Activated CD4-positive, alpha-beta T cell treated with anti-CD3 and anti-CD28 coated beads, Interleukin-2, amount 10 ng/mL, durations not matched to agents 7 days and 5 days (primary cell): ENCODE results near the gene PDZD4. TPM values are rescaled to one million over a fixed set of nuclear protein-coding genes. Genes with fewer than 3 reads are reported as not detected.

Source experiments
- CTCF ChIA-PET: fragments of 350-600 bp; sonication (Branson Sonifier 250); formaldehyde crosslinking; loops from one replicate; lab custom pipeline; 2021; ENCODE audit warnings: antibody characterized with exemption; lab: Charles Lee
- POLR2A ChIA-PET: fragments of 350-600 bp; sonication (Branson Sonifier 250); formaldehyde crosslinking; loops from one replicate; lab custom pipeline; 2021; ENCODE audit warnings: antibody characterized with exemption; lab: Charles Lee
- DNase-seq: peaks from one replicate; pipeline ENCODE4 v3.0.0-alpha.2; 2020
- H3K27ac Mint-ChIP-seq: one replicate; pipeline ENCODE4 v1.8.0; 2021; ENCODE audit warnings: mild to moderate bottlenecking, moderate library complexity, mixed read lengths
- H3K27me3 Mint-ChIP-seq: one replicate; pipeline ENCODE4 v1.8.0; 2021; ENCODE audit warnings: mixed read lengths
- H3K36me3 Mint-ChIP-seq: one replicate; pipeline ENCODE4 v1.8.0; 2021; ENCODE audit warnings: low read depth, mixed read lengths
- H3K4me1 Mint-ChIP-seq: one replicate; pipeline ENCODE4 v1.8.0; 2021; ENCODE audit warnings: mixed read lengths
- H3K4me3 Mint-ChIP-seq: one replicate; pipeline ENCODE4 v1.8.0; 2021; ENCODE audit warnings: mild to moderate bottlenecking, moderate library complexity, mixed read lengths
- H3K9me3 Mint-ChIP-seq: one replicate; pipeline ENCODE4 v1.8.0; 2021; ENCODE audit warnings: mixed read lengths
- total RNA-seq, 2 experiments: library from RNA; stranded (reverse); gene quantifications; one replicate each; pipeline ENCODE4 v1.2.3, GENCODE V29; 2021

The PDZD4 gene
- total RNA-seq, 2 experiments from 2014 or later: 0.32 to 0.60 TPM

DNA sequence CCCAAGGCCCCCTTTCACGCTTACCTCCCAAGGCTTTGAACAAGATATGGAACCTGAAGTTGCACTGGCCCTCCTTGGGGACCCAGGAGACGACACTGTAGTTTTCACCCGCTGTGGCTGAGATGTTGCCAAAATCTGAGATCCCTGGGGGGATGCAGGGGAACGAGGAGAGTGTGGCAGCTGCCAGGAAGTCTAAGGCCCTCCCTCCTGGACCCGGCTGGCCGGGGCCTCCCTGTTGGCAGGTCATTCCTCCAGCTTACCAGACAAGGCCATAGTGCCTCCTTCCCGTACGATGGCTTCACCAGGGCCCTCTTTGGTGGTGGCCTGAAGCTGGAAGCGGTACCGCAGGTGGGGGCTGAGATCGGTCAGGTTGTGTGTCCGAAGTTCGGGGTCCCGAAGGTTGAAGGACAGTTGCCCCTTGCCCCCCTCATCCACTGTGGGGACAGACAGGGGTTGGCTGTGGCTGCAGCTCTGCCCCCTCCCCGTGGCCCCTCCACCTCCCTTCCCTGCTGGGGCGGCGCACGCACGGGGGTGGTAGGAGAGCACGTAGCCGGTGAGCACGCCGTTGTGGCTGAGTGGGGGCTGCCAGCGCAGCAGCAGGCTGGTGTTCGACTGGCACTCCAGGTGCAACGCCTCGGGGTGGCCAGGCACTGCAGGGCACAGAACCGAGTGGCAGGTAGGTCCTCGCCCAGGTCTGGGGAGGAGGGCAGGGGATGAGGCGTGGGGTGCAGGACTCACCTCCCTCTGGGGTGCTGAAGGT lies 34.4 kb upstream of the PDZD4 start:
- ChIA-PET POLR2A (no interaction called here), CTCF (no interaction called here)
- Mint-ChIP-seq H3K4me3 (no peak overlapping the region), H3K36me3 (no peaks in the 10 kb centered on the region), H3K27ac (no peak overlapping the region), H3K27me3 (no peaks in the 10 kb centered on the region), H3K9me3 (no peaks in the 10 kb centered on the region), H3K4me1 (no peaks in the 10 kb centered on the region)
- no peak for DNase-seq

GRCh38 chrX:153864101-153864500 lies 33.8 kb upstream of the PDZD4 start:
- no peak overlapping the region for H3K27ac Mint-ChIP-seq
- no peaks in the 10 kb centered on the region for H3K9me3 Mint-ChIP-seq
- ChIA-PET CTCF (no interaction called here), POLR2A (no interaction called here)
- no peaks in the 10 kb centered on the region for H3K4me1 Mint-ChIP-seq
- no peaks in the 10 kb centered on the region for H3K36me3 Mint-ChIP-seq
- H3K27me3 Mint-ChIP-seq: no peaks in the 10 kb centered on the region
- H3K4me3 Mint-ChIP-seq: no peak overlapping the region
- DNase-seq: no peak

GRCh38 chrX:153863251-153863991 lies 33.1 kb upstream of the PDZD4 start:
- no peak for DNase-seq
- Mint-ChIP-seq H3K4me3 (no peak overlapping the region), H3K27ac (no peak overlapping the region), H3K27me3 (no peaks in the 10 kb centered on the region), H3K9me3 (no peaks in the 10 kb centered on the region), H3K36me3 (no peaks in the 10 kb centered on the region), H3K4me1 (no peaks in the 10 kb centered on the region)
- CTCF ChIA-PET: no interaction called here
- POLR2A ChIA-PET: no interaction called here

DNA sequence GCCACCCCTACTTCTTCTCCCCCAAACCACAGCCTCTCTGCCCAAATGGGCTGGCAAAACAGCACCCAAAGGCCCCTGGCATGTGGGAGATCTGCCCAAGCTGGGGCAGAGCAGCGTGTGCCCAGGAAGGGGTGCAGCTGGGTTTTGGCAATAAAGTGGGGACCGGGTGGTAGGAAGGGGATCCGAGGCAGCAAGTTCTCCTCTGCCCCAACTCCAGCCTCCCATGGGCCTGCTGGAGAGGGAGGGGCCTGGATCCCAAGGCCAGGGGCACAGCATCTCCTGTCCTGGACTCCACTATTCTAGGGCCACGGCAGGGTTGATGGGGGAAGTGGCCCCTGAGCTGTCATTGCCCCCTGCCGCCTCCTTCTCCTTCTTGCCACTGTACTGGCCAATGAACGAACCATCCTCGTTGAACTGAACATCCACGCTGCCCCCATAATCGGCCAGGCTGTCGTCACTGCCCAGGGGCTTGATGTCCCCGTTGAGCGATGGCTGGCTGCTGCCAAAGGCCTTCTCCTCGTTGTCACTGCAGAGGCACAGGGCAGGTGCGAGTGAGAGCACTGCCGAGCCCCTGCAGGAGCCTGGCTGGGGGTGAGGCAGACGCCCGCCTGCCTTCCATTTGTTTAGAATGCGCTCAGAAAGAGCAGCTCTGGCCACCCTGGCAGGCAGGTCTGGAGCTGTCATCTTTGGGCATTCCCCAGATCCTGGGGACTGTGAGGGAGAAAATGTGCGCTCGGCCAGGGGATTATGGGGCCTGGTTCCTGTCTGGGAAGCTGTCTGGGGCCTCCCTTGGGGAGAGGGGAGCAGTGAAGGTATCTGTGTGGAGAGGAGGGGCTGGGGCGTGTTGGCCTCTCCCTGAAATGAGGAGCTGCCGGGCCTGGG lies 32.3 kb upstream of the PDZD4 start:
- ChIA-PET CTCF (no interaction called here), POLR2A (no interaction called here)
- DNase-seq: no peak
- H3K27me3 Mint-ChIP-seq: no peaks in the 10 kb centered on the region
- no peaks in the 10 kb centered on the region for H3K36me3 Mint-ChIP-seq
- no peaks in the 10 kb centered on the region for H3K9me3 Mint-ChIP-seq
- H3K4me1 Mint-ChIP-seq: peaks cover 2% of the 10 kb centered on the region
- H3K27ac Mint-ChIP-seq: no peak overlapping the region
- H3K4me3 Mint-ChIP-seq: no peak overlapping the region

DNA sequence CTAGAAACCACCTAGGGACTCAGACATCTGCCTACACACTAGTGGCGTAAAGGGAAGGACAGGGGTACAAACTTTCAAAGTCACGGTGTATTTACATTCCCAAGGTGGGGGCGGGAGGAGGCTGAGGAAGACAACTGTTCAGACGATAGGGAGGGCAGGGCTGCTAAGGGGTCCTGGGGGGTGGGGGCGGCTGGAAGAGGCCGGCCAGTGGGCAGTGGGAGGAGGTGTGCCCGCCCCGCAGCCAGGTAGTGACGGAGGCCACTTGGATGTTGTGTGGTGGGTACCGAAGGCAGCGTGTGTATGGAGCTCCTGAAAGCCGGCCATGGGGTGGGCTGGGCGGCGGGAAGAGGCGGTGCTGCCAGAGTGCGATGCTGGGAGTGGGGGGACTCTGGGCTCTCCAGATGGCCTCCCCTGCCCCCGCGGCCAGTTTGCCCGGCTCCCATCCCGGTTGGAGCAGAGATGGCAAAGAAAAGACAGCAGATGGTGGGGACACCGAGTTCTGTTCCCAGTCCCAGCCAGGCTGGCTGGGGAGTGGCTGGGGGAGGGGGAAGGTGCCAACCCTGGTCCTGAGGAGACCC lies 31.5 kb upstream of the PDZD4 start:
- ChIA-PET CTCF (no interaction called here), POLR2A (interaction anchor here (0.7 kb wide), 1 partner anchor 738 kb away, joined by 5 read pairs; no protein-coding TSS in a partner anchor)
- no peaks in the 10 kb centered on the region for H3K9me3 Mint-ChIP-seq
- H3K27ac Mint-ChIP-seq: no peak overlapping the region
- no peak overlapping the region for H3K4me3 Mint-ChIP-seq
- H3K27me3 Mint-ChIP-seq: no peaks in the 10 kb centered on the region
- H3K36me3 Mint-ChIP-seq: no peaks in the 10 kb centered on the region
- no peak for DNase-seq
- H3K4me1 Mint-ChIP-seq: peaks cover 9% of the 10 kb centered on the region

DNA sequence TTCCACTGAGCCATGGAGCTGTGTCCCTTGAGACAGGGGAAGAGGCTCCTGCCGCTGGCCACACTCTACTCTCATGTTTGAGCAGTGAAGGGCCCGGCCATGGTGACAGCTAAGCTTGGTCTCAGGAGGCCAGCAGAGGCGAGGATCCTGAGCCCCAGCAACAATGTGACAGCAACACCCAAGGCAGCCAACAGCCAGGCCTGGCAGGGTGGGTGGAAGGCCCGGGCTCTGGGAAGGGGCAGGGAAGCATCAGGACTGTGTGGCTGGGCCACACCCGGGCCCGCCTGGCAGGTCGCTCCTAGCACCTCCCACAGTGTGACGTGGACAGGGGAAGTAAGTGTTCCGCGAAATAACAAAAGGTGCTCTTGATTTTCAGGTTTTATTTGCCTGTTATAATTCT lies 30.8 kb upstream of the PDZD4 start:
- no peak overlapping the region for H3K27ac Mint-ChIP-seq
- DNase-seq: no peak

DNA sequence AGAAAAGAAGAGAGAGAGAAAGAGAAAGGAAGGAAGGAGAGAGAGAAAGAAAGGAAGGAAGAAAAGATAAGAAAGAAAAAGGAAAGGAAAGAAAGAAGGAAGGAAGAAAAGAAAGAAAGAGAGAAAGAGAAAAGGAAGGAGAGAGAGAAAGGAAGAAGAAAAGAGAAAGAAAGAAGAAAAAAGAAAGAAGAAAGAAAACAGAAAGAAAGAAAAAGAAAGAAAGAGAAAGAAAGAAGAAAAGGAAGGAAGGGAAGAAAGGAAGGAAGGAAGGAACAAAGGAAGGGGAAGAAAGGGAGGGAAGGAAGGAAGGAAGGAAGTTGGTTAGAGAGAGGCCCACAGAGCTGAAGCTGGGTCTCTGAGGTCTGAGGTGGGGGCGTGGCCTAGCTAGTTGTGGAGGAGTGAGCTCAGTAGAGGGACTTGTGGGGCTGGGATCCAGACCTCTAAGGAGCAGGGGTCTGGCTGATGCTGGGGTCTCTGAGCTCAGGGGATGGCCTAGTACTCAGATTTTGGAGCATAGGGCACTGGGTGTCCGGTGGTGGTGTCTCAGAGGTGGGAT lies 27.1 kb upstream of the PDZD4 start:
- DNase-seq: no peak
- Mint-ChIP-seq H3K36me3 (no peaks in the 10 kb centered on the region), H3K4me1 (peaks cover 9% of the 10 kb centered on the region), H3K27me3 (peaks cover 1% of the 10 kb centered on the region), H3K4me3 (no peak overlapping the region), H3K27ac (no peak overlapping the region), H3K9me3 (no peaks in the 10 kb centered on the region)
- CTCF ChIA-PET: no interaction called here
- POLR2A ChIA-PET: no interaction called here

More for the DNA sequence above, 30.8 kb upstream of the PDZD4 start:
- ChIA-PET CTCF (no interaction called here), POLR2A (interaction anchor here (0.7 kb wide), 1 partner anchor 739 kb away, joined by 5 read pairs; no protein-coding TSS in a partner anchor)
- no peaks in the 10 kb centered on the region for H3K9me3 Mint-ChIP-seq
- no peaks in the 10 kb centered on the region for H3K36me3 Mint-ChIP-seq
- H3K4me3 Mint-ChIP-seq: no peak overlapping the region
- H3K27me3 Mint-ChIP-seq: no peaks in the 10 kb centered on the region
- peaks cover 9% of the 10 kb centered on the region for H3K4me1 Mint-ChIP-seq

GRCh38 chrX:153854702-153855101 lies 24.4 kb upstream of the PDZD4 start:
- ChIA-PET CTCF (no interaction called here), POLR2A (no interaction called here)
- peaks cover 1% of the 10 kb centered on the region for H3K27me3 Mint-ChIP-seq
- no peaks in the 10 kb centered on the region for H3K9me3 Mint-ChIP-seq
- no peak for DNase-seq
- H3K4me3 Mint-ChIP-seq: no peak overlapping the region
- no peaks in the 10 kb centered on the region for H3K36me3 Mint-ChIP-seq
- H3K27ac Mint-ChIP-seq: no peak overlapping the region
- H3K4me1 Mint-ChIP-seq: peaks cover 9% of the 10 kb centered on the region

DNA sequence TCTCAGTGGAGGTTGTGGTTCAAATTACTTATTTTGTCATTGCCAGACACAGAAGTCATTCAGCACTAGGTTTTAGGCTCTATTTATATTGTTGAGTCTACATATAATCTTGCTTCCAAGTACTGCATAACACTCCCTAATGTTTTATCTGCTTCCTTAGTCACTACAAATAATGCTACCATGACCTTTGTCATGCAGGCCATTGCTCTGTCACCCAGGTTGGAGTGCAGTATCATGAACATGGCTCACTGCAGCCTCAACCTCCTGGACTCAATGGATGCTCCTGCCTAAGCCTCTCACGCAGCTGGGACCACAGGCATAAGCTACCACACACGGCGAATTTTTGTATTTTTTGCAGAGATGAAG lies 23.5 kb upstream of the PDZD4 start:
- ChIA-PET CTCF (interaction anchor here (2.1 kb wide), 1 partner anchor 37 kb away, joined by 5 read pairs; no protein-coding TSS in a partner anchor), POLR2A (no interaction called here)
- no peaks in the 10 kb centered on the region for H3K9me3 Mint-ChIP-seq
- no peaks in the 10 kb centered on the region for H3K36me3 Mint-ChIP-seq
- H3K27ac Mint-ChIP-seq: no peak overlapping the region
- H3K27me3 Mint-ChIP-seq: peaks cover 3% of the 10 kb centered on the region
- DNase-seq: no peak
- no peak overlapping the region for H3K4me3 Mint-ChIP-seq
- peaks cover 9% of the 10 kb centered on the region for H3K4me1 Mint-ChIP-seq

DNA sequence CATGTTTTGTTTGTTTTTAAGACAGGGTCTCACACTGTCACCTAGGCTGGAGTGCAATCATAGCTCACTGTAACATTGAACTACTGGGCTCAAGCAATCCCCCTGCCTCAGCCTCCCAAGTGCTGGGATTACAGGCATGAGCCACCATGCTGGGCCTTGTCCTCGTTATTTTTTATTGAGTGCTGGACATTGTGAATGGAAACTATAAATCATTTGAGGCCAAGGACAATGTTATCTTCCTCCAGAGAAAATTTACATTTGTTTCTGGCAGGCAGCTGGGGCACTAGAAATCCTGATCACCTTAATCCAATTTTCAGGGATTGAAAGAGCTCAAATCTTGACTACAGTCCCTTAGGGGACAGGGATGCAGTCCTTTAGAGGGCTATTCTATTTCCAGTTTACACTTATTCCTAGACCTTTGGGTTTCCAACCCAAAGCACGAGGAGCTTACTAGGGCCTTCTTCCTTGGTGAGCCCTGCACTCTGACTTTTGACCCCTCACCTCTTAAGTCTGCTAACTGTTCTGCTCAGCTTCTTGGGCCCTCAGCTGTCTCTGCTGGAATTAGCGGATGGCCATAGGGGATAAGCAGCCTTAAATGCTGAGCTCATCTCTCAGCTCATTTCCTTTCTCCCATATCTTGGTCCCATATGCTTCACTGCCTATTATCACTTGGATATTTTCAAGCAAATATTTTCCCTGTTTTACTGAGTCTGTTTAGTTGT lies 23.0 kb upstream of the PDZD4 start:
- no peak for DNase-seq
- ChIA-PET POLR2A (interaction anchor here (0.6 kb wide), 1 partner anchor 22 kb away, joined by 3 read pairs; no protein-coding TSS in a partner anchor), CTCF (interaction anchor here (2.1 kb wide), 1 partner anchor 37 kb away, joined by 5 read pairs; no protein-coding TSS in a partner anchor)
- Mint-ChIP-seq H3K27ac (no peak overlapping the region), H3K4me1 (peaks cover 9% of the 10 kb centered on the region), H3K36me3 (no peaks in the 10 kb centered on the region), H3K9me3 (no peaks in the 10 kb centered on the region), H3K4me3 (no peak overlapping the region), H3K27me3 (peaks cover 3% of the 10 kb centered on the region)

DNA sequence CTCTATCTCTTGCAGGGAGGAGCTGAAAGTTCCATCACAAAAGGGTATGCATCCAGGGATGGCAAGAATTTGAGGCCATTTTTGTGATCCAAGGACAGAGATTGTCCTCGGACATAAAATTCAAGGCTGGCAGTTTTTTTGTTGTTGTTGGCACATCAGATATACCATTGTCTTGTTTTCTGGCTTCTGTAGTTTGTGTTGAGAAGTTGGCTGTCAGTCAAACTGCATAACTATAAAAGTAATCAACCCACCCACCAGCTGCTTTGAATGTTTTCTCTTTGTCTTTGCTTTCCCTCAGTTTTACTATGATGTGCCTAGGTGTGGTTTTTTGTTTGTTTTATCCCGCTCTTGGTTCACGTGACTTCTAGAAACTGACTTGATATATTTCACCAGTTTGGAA lies 21.6 kb upstream of the PDZD4 start:
- ChIA-PET POLR2A (no interaction called here), CTCF (interaction anchor here (2.1 kb wide), 1 partner anchor 36 kb away, joined by 5 read pairs; no protein-coding TSS in a partner anchor)
- H3K36me3 Mint-ChIP-seq: no peaks in the 10 kb centered on the region
- no peak overlapping the region for H3K4me3 Mint-ChIP-seq
- H3K4me1 Mint-ChIP-seq: peaks cover 1% of the 10 kb centered on the region
- peaks cover 3% of the 10 kb centered on the region for H3K27me3 Mint-ChIP-seq
- H3K9me3 Mint-ChIP-seq: no peaks in the 10 kb centered on the region
- DNase-seq: no peak
- H3K27ac Mint-ChIP-seq: no peak overlapping the region

- Mint-ChIP-seq H3K4me3 (no peak overlapping the region), H3K9me3 (no peaks in the 10 kb centered on the region), H3K27me3 (peaks cover 22% of the 10 kb centered on the region), H3K36me3 (no peaks in the 10 kb centered on the region), H3K4me1 (no peaks in the 10 kb centered on the region), H3K27ac (no peak overlapping the region)
- ChIA-PET CTCF (no interaction called here), POLR2A (no interaction called here)
- DNase-seq: no peak
Measured at GRCh38 chrX:153848325-153848724, 18.0 kb upstream of the PDZD4 start.
